Ectodermal cell (in vitro differentiated cells): ENCODE measurements around the gene SPECC1.
"Not testable (repeated sequence)": the region's sequence is repeated elsewhere in the genome, so short reads cannot be mapped to it uniquely, and the experiment has no call there.

Source experiments
- H3K27ac ChIP-seq: 2 replicates; pipeline ENCODE4 v1.7.0; 2013; ENCODE audit warnings: mild to moderate bottlenecking, low read depth, low read length; ENCODE audit not compliant: insufficient read depth, poor library complexity, severe bottlenecking
- H3K27me3 ChIP-seq: 2 replicates; pipeline ENCODE4 v1.7.0; 2013; ENCODE audit warnings: mild to moderate bottlenecking, low read length; ENCODE audit not compliant: insufficient read depth, control insufficient read depth, poor library complexity, severe bottlenecking
- H3K36me3 ChIP-seq: one replicate; pipeline ENCODE4 v1.7.0; 2013; ENCODE audit warnings: low read length; ENCODE audit not compliant: control insufficient read depth, insufficient read depth
- H3K4me1 ChIP-seq: one replicate; pipeline ENCODE4 v1.7.0; 2013; ENCODE audit warnings: low read length; ENCODE audit not compliant: control insufficient read depth, insufficient read depth
- H3K4me3 ChIP-seq: 2 replicates; pipeline ENCODE4 v1.7.0; 2013; ENCODE audit warnings: low read depth, low read length, control low read depth; ENCODE audit not compliant: insufficient read depth
- H3K9me3 ChIP-seq: 2 replicates; pipeline ENCODE4 v1.7.0; 2013; ENCODE audit warnings: mild to moderate bottlenecking, low read length, moderate library complexity; ENCODE audit not compliant: control insufficient read depth
- WGBS, 2 experiments: methylation state at CpG; one replicate each; pipeline ENCODE4 v1.1.7; 2013; ENCODE audit warnings: missing lambda C conversion rate in 2 of 2; 5-methylcytosine and 5-hydroxymethylcytosine counted together

Gene SPECC1

GRCh38 chr17:20313306-20313705, 304.1 kb downstream of the SPECC1 start:
- no peaks in the 10 kb centered on the region for H3K9me3 ChIP-seq
- H3K27me3 ChIP-seq, result no peaks in the 10 kb centered on the region
- no peaks in the 10 kb centered on the region for H3K4me1 ChIP-seq
- no peak overlapping the region for H3K27ac ChIP-seq
- H3K4me3 ChIP-seq, result no peak overlapping the region
- no peaks in the 10 kb centered on the region for H3K36me3 ChIP-seq
- WGBS, 2 experiments, result 94 to 95% methylated on average over 10 of the region's 10 CpGs

GRCh38 chr17:20313891-20314290, 304.7 kb downstream of the SPECC1 start:
- no peaks in the 10 kb centered on the region for H3K36me3 ChIP-seq

GRCh38 chr17:20314834-20315233, 305.7 kb downstream of the SPECC1 start:
- no peak overlapping the region for H3K4me3 ChIP-seq
- no peaks in the 10 kb centered on the region for H3K4me1 ChIP-seq
- no peaks in the 10 kb centered on the region for H3K9me3 ChIP-seq
- H3K27me3 ChIP-seq, result no peaks in the 10 kb centered on the region
- 87 to 88% methylated on average over 8 of the region's 8 CpGs for WGBS, 2 experiments
- no peaks in the 10 kb centered on the region for H3K36me3 ChIP-seq
- no peak overlapping the region for H3K27ac ChIP-seq

More at GRCh38 chr17:20313891-20314290, 304.7 kb downstream of the SPECC1 start:
- no peaks in the 10 kb centered on the region for H3K27me3 ChIP-seq
- no peaks in the 10 kb centered on the region for H3K4me1 ChIP-seq
- no peak overlapping the region for H3K4me3 ChIP-seq
- H3K27ac ChIP-seq, result no peak overlapping the region
- 94 to 97% methylated on average over 7 of the region's 7 CpGs for WGBS, 2 experiments
- H3K9me3 ChIP-seq, result no peaks in the 10 kb centered on the region

GRCh38 chr17:20315311-20315710, 306.2 kb downstream of the SPECC1 start:
- H3K4me1 ChIP-seq, result no peaks in the 10 kb centered on the region
- H3K36me3 ChIP-seq, result no peaks in the 10 kb centered on the region
- 93 to 97% methylated on average over 10 of the region's 10 CpGs for WGBS, 2 experiments
- H3K4me3 ChIP-seq, result no peak overlapping the region
- no peaks in the 10 kb centered on the region for H3K27me3 ChIP-seq
- no peaks in the 10 kb centered on the region for H3K9me3 ChIP-seq
- no peak overlapping the region for H3K27ac ChIP-seq

- Histone ChIP-seq H3K36me3 (no peaks in the 10 kb centered on the region), H3K27ac (no peak overlapping the region), H3K4me1 (no peaks in the 10 kb centered on the region), H3K9me3 (no peaks in the 10 kb centered on the region), H3K4me3 (no peak overlapping the region), H3K27me3 (no peaks in the 10 kb centered on the region)
- WGBS, 2 experiments, result 91% methylated on average over 4 of the region's 4 CpGs
Observed at GRCh38 chr17:20315821-20316220, 306.7 kb downstream of the SPECC1 start.

GRCh38 chr17:20320535-20321229, 311.5 kb downstream of the SPECC1 start:
- not testable (repeated sequence) for H3K4me3 ChIP-seq, H3K4me1 ChIP-seq, H3K9me3 ChIP-seq, H3K36me3 ChIP-seq, H3K27ac ChIP-seq, H3K27me3 ChIP-seq
- WGBS, 2 experiments, result 58 to 60% methylated on average over 47 of the region's 47 CpGs

- H3K9me3 ChIP-seq, H3K27ac ChIP-seq, H3K4me3 ChIP-seq, H3K27me3 ChIP-seq, H3K4me1 ChIP-seq, H3K36me3 ChIP-seq: not testable (repeated sequence)
- WGBS, 2 experiments, result 94 to 97% methylated on average over 21 to 22 of the region's 32 CpGs
Observed at GRCh38 chr17:20321357-20321756, 312.2 kb downstream of the SPECC1 start.

- H3K27me3 ChIP-seq, H3K36me3 ChIP-seq, H3K4me3 ChIP-seq, H3K9me3 ChIP-seq, H3K27ac ChIP-seq, H3K4me1 ChIP-seq: not testable (repeated sequence)
- 91 to 96% methylated on average over 3 of the region's 3 CpGs for WGBS, 2 experiments
Observed at GRCh38 chr17:20327739-20328138, 318.6 kb downstream of the SPECC1 start.

- not testable (repeated sequence) for H3K4me3 ChIP-seq, H3K4me1 ChIP-seq, H3K9me3 ChIP-seq, H3K27ac ChIP-seq, H3K27me3 ChIP-seq, H3K36me3 ChIP-seq
- WGBS, 2 experiments, result no CpG with 5 or more reads among the region's 3 CpGs
Observed at GRCh38 chr17:20351405-20351804, 342.2 kb downstream of the SPECC1 start.

GRCh38 chr17:20352567-20352966, 343.4 kb downstream of the SPECC1 start:
- not testable (repeated sequence) for H3K36me3 ChIP-seq, H3K4me3 ChIP-seq, H3K27ac ChIP-seq, H3K27me3 ChIP-seq, H3K4me1 ChIP-seq, H3K9me3 ChIP-seq
- 75% methylated on average over 2 of the region's 3 CpGs for WGBS, 2 experiments

- whole genome bisulfite sequencing, 2 experiments, result 40 to 61% methylated on average over 2 to 3 of the region's 4 CpGs
- not testable (repeated sequence) for H3K36me3 ChIP-seq, H3K4me3 ChIP-seq, H3K27me3 ChIP-seq, H3K4me1 ChIP-seq, H3K27ac ChIP-seq, H3K9me3 ChIP-seq
Observed at GRCh38 chr17:20363846-20364245, 354.7 kb downstream of the SPECC1 start.
